Measurements from ENCODE around the gene ZNF346.

- TF ChIP-seq CTCF (IDR thresholded peaks at IDR 0.05) (peak in 1 of 3 donors; percentile 74), POLR2A (IDR thresholded peaks at IDR 0.05) (no peak)
Measured at GRCh38 chr5:177111720-177112394, 89.4 kb downstream of the ZNF346 start.

All from lower leg skin (tissue), 3 donors.